ENCODE measurements around the gene ARL15.

The ARL15 gene

GRCh38 chr5:54148067-54148845, 162.1 kb downstream of the ARL15 start:
- TF ChIP-seq CTCF (IDR thresholded peaks at IDR 0.05; ENCODE audit: low read depth, low read length, missing control alignments) = peak; percentile 15
- in situ Hi-C loops (cut with HindIII; ENCODE audit: low sequenced_read_pairs) = no loop called here

GRCh38 chr5:54146916-54147315, 163.5 kb downstream of the ARL15 start:
- TF ChIP-seq CTCF (IDR thresholded peaks at IDR 0.05; ENCODE audit: low read depth, low read length, missing control alignments) = no peak
- H3K4me3 ChIP-seq (ENCODE audit: low read depth, low read length) = no peak overlapping the region
- in situ Hi-C loops (cut with HindIII; ENCODE audit: low sequenced_read_pairs) = no loop called here
- DNase-seq (ENCODE audit: low read depth) = no peak

More at GRCh38 chr5:54148067-54148845, 162.1 kb downstream of the ARL15 start:
- H3K4me3 ChIP-seq (ENCODE audit: low read depth, low read length) = no peak overlapping the region
- peak; percentile 1 for DNase-seq (ENCODE audit: low read depth)

GRCh38 chr5:54146390-54146789, 164.0 kb downstream of the ARL15 start:
- no peak for TF ChIP-seq CTCF (IDR thresholded peaks at IDR 0.05; ENCODE audit: low read depth, low read length, missing control alignments)
- no peak for DNase-seq (ENCODE audit: low read depth)
- in situ Hi-C loops (cut with HindIII; ENCODE audit: low sequenced_read_pairs) = no loop called here
- H3K4me3 ChIP-seq (ENCODE audit: low read depth, low read length) = no peak overlapping the region

- H3K4me3 ChIP-seq (ENCODE audit: low read depth, low read length) = no peak overlapping the region
- DNase-seq (ENCODE audit: low read depth) = no peak
- in situ Hi-C loops (cut with HindIII; ENCODE audit: low sequenced_read_pairs) = no loop called here
- no peak for TF ChIP-seq CTCF (IDR thresholded peaks at IDR 0.05; ENCODE audit: low read depth, low read length, missing control alignments)
Observed at GRCh38 chr5:54140247-54140840, 170.0 kb downstream of the ARL15 start.

GRCh38 chr5:54136516-54137440, 173.6 kb downstream of the ARL15 start:
- no peak for TF ChIP-seq CTCF (IDR thresholded peaks at IDR 0.05; ENCODE audit: low read depth, low read length, missing control alignments)
- no peak overlapping the region for H3K4me3 ChIP-seq (ENCODE audit: low read depth, low read length)
- no peak for DNase-seq (ENCODE audit: low read depth)
- in situ Hi-C loops (cut with HindIII; ENCODE audit: low sequenced_read_pairs) = no loop called here

- in situ Hi-C loops (cut with HindIII; ENCODE audit: low sequenced_read_pairs) = no loop called here
- DNase-seq (ENCODE audit: low read depth) = peak; percentile 8
- no peak for TF ChIP-seq CTCF (IDR thresholded peaks at IDR 0.05; ENCODE audit: low read depth, low read length, missing control alignments)
- no peak overlapping the region for H3K4me3 ChIP-seq (ENCODE audit: low read depth, low read length)
Observed at GRCh38 chr5:54135042-54135441, 175.3 kb downstream of the ARL15 start.

All from astrocyte of the cerebellum (primary cell).